ENCODE results near the gene SLCO2B1. TPM values are rescaled to one million over a fixed set of nuclear protein-coding genes. Genes with fewer than 3 reads are reported as not detected.

Gene SLCO2B1
- total RNA-seq, 2 donors from 2014 or later = 9.5 to 24.6 TPM

DNA sequence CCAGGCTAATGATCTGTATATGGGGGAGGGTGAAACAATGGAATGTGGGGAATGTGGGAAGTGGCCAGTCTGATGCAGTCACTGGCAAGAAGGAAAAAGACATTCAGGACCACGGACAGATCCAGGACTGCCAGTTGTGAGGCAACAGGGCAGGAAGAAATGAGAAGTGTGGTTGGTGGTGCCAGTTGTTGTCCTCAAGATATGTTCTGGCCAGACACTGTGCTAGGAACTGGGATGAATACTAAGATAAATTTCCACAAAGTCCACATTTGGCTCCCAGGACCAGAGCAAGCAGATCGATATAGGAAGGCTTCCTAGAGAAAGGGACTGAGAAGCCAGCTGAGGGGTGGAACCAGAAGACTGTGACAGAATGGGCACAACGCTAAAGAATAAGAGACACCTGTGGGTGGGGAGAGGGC is 82.9 kb downstream of the SLCO2B1 start:
- H3K27me3 ChIP-seq = no peaks in the 10 kb centered on the region

DNA sequence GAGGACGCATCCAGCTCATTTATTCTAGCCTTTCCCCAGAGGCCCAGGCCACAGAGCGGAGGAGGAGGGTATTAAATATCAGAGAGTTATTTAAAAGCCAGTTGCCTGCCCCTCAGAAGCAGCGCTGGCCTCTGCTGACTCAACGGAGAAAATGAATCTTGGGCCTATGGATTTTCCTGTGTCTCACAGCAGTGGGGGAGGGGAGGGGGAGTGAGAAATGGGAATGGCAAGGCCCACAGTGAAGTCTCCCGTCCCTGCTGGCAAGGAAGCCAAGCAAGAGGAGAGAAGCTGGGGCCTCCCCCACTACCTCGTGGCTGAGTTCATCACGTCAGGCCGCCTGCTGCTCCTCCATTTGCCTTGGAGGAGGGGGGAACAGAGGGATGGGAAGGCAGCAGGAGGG is 85.2 kb downstream of the SLCO2B1 start:
- no peak overlapping the region for H3K27ac ChIP-seq
- no peaks in the 10 kb centered on the region for H3K36me3 ChIP-seq
- no peak overlapping the region for H3K4me3 ChIP-seq
- peaks cover 0 to 11% of the 10 kb centered on the region in 2 donors for H3K4me1 ChIP-seq
- H3K9me3 ChIP-seq = no peaks in the 10 kb centered on the region
- TF ChIP-seq, protein P1, sequence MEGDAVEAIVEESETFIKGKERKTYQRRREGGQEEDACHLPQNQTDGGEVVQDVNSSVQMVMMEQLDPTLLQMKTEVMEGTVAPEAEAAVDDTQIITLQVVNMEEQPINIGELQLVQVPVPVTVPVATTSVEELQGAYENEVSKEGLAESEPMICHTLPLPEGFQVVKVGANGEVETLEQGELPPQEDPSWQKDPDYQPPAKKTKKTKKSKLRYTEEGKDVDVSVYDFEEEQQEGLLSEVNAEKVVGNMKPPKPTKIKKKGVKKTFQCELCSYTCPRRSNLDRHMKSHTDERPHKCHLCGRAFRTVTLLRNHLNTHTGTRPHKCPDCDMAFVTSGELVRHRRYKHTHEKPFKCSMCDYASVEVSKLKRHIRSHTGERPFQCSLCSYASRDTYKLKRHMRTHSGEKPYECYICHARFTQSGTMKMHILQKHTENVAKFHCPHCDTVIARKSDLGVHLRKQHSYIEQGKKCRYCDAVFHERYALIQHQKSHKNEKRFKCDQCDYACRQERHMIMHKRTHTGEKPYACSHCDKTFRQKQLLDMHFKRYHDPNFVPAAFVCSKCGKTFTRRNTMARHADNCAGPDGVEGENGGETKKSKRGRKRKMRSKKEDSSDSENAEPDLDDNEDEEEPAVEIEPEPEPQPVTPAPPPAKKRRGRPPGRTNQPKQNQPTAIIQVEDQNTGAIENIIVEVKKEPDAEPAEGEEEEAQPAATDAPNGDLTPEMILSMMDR (IDR thresholded peaks at IDR 0.05) = no peak
- no peak for DNase-seq (ENCODE audit: low spot score)
- H3K27me3 ChIP-seq = peaks cover 0 to 10% of the 10 kb centered on the region in 2 donors

More for the DNA sequence above, 82.9 kb downstream of the SLCO2B1 start:
- H3K4me1 ChIP-seq = no peaks in the 10 kb centered on the region
- no peaks in the 10 kb centered on the region for H3K9me3 ChIP-seq
- TF ChIP-seq, protein P1 (IDR thresholded peaks at IDR 0.05) = no peak
- no peak for DNase-seq (ENCODE audit: low spot score)
- H3K27ac ChIP-seq = no peak overlapping the region
- H3K4me3 ChIP-seq = no peak overlapping the region
- H3K36me3 ChIP-seq = no peaks in the 10 kb centered on the region

DNA sequence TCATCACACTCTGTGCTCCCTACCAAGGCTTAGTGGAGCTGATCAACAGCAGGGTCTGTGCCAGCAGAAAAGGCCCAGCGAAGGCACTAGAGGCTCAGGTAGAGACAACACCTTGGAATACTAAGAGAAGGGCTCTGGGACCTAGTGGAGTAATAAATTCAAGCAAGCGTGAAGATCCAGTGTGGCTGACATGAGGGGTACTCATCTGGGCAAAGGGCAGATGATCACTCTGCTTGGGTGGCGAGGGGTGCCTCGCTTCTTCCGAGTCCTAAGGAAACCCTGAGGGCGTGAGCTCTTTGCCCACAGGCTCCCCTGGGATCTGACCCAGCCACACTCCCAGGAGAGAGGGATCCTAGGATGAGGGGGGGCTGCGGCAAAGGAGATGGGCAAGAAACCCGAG is 86.1 kb downstream of the SLCO2B1 start:
- H3K4me1 ChIP-seq = peaks cover 0 to 14% of the 10 kb centered on the region in 2 donors
- no peak overlapping the region for H3K4me3 ChIP-seq
- H3K27me3 ChIP-seq = peaks cover 0 to 10% of the 10 kb centered on the region in 2 donors
- no peaks in the 10 kb centered on the region for H3K36me3 ChIP-seq
- no peak for DNase-seq (ENCODE audit: low spot score)
- TF ChIP-seq, protein P1 (IDR thresholded peaks at IDR 0.05) = no peak
- H3K27ac ChIP-seq = no peak overlapping the region
- H3K9me3 ChIP-seq = no peaks in the 10 kb centered on the region

DNA sequence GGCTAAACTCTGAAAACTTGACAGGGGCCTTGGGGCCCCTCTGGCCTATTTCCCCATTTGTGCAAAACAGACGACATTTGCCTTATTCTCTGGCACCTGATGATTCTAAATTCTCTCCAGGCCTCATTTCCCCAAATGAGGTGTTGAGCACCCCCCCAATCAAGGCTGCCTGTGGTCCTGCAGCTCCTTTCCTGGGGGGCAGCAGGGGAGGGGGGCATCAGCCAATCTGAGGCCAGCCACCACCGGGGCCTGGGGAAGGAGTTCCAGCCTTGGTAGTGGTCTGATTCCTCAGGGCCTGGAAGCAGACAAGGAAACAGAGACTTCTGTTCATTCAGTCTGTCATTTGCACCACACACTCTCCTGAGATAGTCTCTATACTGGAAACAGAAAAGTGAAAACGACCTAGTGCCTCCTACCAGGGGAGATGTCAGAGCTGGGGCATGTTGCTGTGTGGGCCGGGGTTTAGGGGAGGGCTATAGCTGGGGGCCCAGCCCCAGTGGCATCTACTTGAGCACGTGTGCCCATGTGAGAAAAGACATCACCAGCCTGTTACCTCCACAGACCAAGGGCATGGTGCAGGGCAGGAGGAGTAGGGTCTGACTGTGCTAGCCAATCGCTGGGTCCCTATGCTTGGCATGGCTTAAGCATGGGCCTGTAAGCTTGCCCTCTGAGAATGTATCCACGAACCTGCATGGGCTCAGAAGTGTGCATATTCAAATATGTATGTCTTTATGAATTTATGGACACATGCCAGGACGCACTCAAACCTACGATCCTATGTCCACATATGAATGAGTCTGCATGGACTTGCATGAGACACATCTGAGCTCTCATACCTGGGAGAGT is 87.9 kb downstream of the SLCO2B1 start:
- TF ChIP-seq, protein P1 (IDR thresholded peaks at IDR 0.05) = no peak
- H3K9me3 ChIP-seq = no peaks in the 10 kb centered on the region
- peaks cover 3 to 19% of the 10 kb centered on the region in 2 donors for H3K27me3 ChIP-seq
- no peak overlapping the region for H3K27ac ChIP-seq
- H3K4me1 ChIP-seq = peaks cover 0 to 18% of the 10 kb centered on the region in 2 donors
- H3K4me3 ChIP-seq = no peak overlapping the region
- H3K36me3 ChIP-seq = no peaks in the 10 kb centered on the region
- no peak for DNase-seq (ENCODE audit: low spot score)

DNA sequence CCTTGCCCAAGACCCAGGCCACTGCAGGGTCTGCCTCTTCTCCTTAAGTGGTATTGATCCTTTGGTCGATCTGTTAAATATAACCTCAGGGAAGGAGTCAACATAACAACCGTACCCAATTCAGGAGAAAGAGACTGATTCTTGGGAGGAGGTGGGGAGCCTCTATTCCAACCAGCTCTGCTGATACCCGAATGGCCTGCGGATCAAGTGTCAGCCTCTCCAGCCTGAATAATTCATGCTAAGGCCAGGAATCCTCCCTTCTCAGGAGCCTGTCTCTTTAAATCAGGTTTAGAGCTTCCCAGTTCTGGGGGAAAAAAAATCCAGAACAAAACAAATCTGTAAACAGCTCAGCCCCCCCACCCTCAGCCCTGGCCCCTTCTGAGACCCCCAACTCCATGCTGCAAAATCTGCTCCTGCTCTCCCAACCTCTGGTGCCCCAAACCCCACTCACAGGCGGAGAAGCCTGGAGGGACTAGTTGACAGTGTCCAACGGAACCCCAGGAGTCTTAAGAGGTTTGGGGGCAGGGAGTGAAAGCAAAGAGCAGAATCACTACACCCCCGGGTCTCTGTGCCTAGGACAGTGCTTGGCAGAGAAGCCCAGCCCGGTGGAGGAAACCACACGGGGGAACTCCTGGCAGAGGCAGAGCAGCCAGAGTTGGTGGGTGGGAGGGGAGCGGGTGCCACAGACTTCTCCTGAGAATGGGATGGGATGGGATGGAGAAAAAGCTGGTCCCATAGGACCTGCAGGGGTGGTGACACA is 88.8 kb downstream of the SLCO2B1 start:
- TF ChIP-seq, protein P1 (IDR thresholded peaks at IDR 0.05) = no peak
- H3K9me3 ChIP-seq = no peaks in the 10 kb centered on the region

More for the DNA sequence above, 88.8 kb downstream of the SLCO2B1 start:
- Histone ChIP-seq H3K36me3 (no peaks in the 10 kb centered on the region), H3K4me3 (no peak overlapping the region), H3K4me1 (peaks cover 0 to 18% of the 10 kb centered on the region in 2 donors), H3K27me3 (peaks cover 3 to 19% of the 10 kb centered on the region in 2 donors), H3K27ac (no peak overlapping the region)
- DNase-seq (ENCODE audit: low spot score) = no peak
